ENCODE results near the gene SLC32A1. TPM values are rescaled to one million over a fixed set of nuclear protein-coding genes. Genes with fewer than 3 reads are reported as not detected.

SLC32A1 gene
- total and polyA plus RNA-seq, 2 donors (not counting 3 experiments of a cell fraction or from before 2014, with no cell fraction given), result 0.04 TPM; not detected in 1

GRCh38 chr20:38680500-38681306 lies 43.6 kb upstream of the SLC32A1 start:
- dilution Hi-C loops (cut with MboI; ENCODE audit: extremely low pct_ligation_motif_present, low sequenced_read_pairs), result no loop called here
- Histone ChIP-seq H3K9me1 (replicated peaks; ENCODE audit: control insufficient read depth, extremely low read depth, insufficient read depth, low read length) (no peaks in the 10 kb centered on the region), H3K9ac (replicated peaks; ENCODE audit: extremely low read depth, insufficient read depth, low read length) (no peak overlapping the region), H3K27ac (ENCODE audit: insufficient read depth, low read depth, low read length) (no peak overlapping the region), H3K4me1 (ENCODE audit: control insufficient read depth, extremely low read depth, insufficient read depth, low read length) (no peaks in the 10 kb centered on the region), H3K9me3 (replicated peaks; ENCODE audit: control insufficient read depth, insufficient read depth, low read length) (no peaks in the 10 kb centered on the region), H3K27me3 (ENCODE audit: control insufficient read depth in 2 of 2, insufficient read depth in 2 of 2, low read length in 2 of 2) (no peaks in the 10 kb centered on the region), H4K20me1 (replicated peaks; ENCODE audit: control insufficient read depth, extremely low read depth, insufficient read depth, low read length) (peaks cover 2% of the 10 kb centered on the region), H3K4me2 (ENCODE audit: insufficient read depth, low read length) (no peak overlapping the region), H2AFZ (ENCODE audit: low read depth, low read length) (no peak overlapping the region), H3K4me3 (replicated peaks in 1 of 3; ENCODE audit: insufficient read depth in 1 of 3, low read depth in 1 of 3, low read length in 3 of 3) (no peak overlapping the region), H3K36me3 (ENCODE audit: control insufficient read depth in 2 of 2, extremely low read depth in 1 of 2, insufficient read depth in 2 of 2, low read length in 2 of 2) (no peaks in the 10 kb centered on the region), H3K79me2 (ENCODE audit: control insufficient read depth, insufficient read depth, low read length) (no peaks in the 10 kb centered on the region)
- POLR2A ChIA-PET, result no interaction called here
- intact Hi-C loops (cut with micrococcal nuclease), result no loop called here
- DNase-seq (ENCODE audit: low read depth, low spot score) (peak; percentile 60), FAIRE-seq (peak; percentile 60)
- CTCF ChIA-PET, result interaction anchor here (1.3 to 1.8 kb wide), 3 partner anchors 12 to 31 kb away, joined by 6 to 9 read pairs (median 8); no protein-coding TSS in a partner anchor
- no TSS peak for BruUV-seq (replicated peaks)
- TF ChIP-seq EZH2 (IDR thresholded peaks at IDR 0.05; ENCODE audit: borderline replicate concordance, low read depth, low read length, severe bottlenecking), result no peak
- TF ChIP-seq POLR2AphosphoS5 (IDR thresholded peaks at IDR 0.05; ENCODE audit: insufficient read depth, low read depth, low read length), result no peak

- no peak overlapping the region for H3K27ac ChIP-seq (ENCODE audit: insufficient read depth, low read depth, low read length)
- H3K27me3 ChIP-seq (ENCODE audit: control insufficient read depth in 2 of 2, insufficient read depth in 2 of 2, low read length in 2 of 2), result peaks cover 0 to 6% of the 10 kb centered on the region in 2 experiments
- no peaks in the 10 kb centered on the region for H3K36me3 ChIP-seq (ENCODE audit: control insufficient read depth in 2 of 2, extremely low read depth in 1 of 2, insufficient read depth in 2 of 2, low read length in 2 of 2)
- FAIRE-seq (no peak), DNase-seq (ENCODE audit: low read depth, low spot score) (no peak)
- H3K4me2 ChIP-seq (ENCODE audit: insufficient read depth, low read length), result no peak overlapping the region
- H2AFZ ChIP-seq (ENCODE audit: low read depth, low read length), result no peak overlapping the region
- H3K4me3 ChIP-seq (replicated peaks in 1 of 3; ENCODE audit: insufficient read depth in 1 of 3, low read depth in 1 of 3, low read length in 3 of 3), result no peak overlapping the region
- intact Hi-C loops (cut with micrococcal nuclease) (no loop called here), dilution Hi-C loops (cut with MboI; ENCODE audit: extremely low pct_ligation_motif_present, low sequenced_read_pairs) (no loop called here)
- TF ChIP-seq FOS (IDR thresholded peaks at IDR 0.05; ENCODE audit: borderline replicate concordance, insufficient read depth, low read length) (no peak), POLR2A (IDR thresholded peaks at IDR 0.05; ENCODE audit: low read depth, low read length) (no peak), JUN (IDR thresholded peaks at IDR 0.05; ENCODE audit: borderline replicate concordance, insufficient read depth, insufficient read length, low read depth) (no peak)
- TF ChIP-seq, protein P1, sequence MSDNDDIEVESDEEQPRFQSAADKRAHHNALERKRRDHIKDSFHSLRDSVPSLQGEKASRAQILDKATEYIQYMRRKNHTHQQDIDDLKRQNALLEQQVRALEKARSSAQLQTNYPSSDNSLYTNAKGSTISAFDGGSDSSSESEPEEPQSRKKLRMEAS (IDR thresholded peaks at IDR 0.05; ENCODE audit: insufficient read depth, insufficient read length), result no peak
- H4K20me1 ChIP-seq (replicated peaks; ENCODE audit: control insufficient read depth, extremely low read depth, insufficient read depth, low read length), result peaks cover 2% of the 10 kb centered on the region
- BruUV-seq (replicated peaks), result no TSS peak
- no peak overlapping the region for H3K9ac ChIP-seq (replicated peaks; ENCODE audit: extremely low read depth, insufficient read depth, low read length)
- ChIA-PET POLR2A (no interaction called here), CTCF (interaction anchor here (1.3 kb wide), 1 partner anchor 10 kb away, joined by 5 read pairs; no protein-coding TSS in a partner anchor)
- H3K9me3 ChIP-seq (replicated peaks; ENCODE audit: control insufficient read depth, insufficient read depth, low read length), result no peaks in the 10 kb centered on the region
- no peaks in the 10 kb centered on the region for H3K9me1 ChIP-seq (replicated peaks; ENCODE audit: control insufficient read depth, extremely low read depth, insufficient read depth, low read length)
- no peaks in the 10 kb centered on the region for H3K79me2 ChIP-seq (ENCODE audit: control insufficient read depth, insufficient read depth, low read length)
- H3K4me1 ChIP-seq (ENCODE audit: control insufficient read depth, extremely low read depth, insufficient read depth, low read length), result no peaks in the 10 kb centered on the region
These were observed 39.0 kb upstream of the SLC32A1 start for GRCh38 chr20:38685271-38685670.

Measured in endothelial cell of umbilical vein (primary cell).